ENCODE data around the gene C16orf89.

Gene C16orf89

GRCh38 chr16:5030251-5030870 is 35.4 kb downstream of the C16orf89 start:
- no peak for DNase-seq (ENCODE audit: low read depth in 2 of 2)

GRCh38 chr16:5028950-5029475 is 36.7 kb downstream of the C16orf89 start:
- DNase-seq (ENCODE audit: low read depth in 2 of 2), result no peak

GRCh38 chr16:5027575-5028235 is 38.1 kb downstream of the C16orf89 start:
- DNase-seq (ENCODE audit: low read depth in 2 of 2), result no peak

GRCh38 chr16:5027086-5027485 is 38.7 kb downstream of the C16orf89 start:
- no peak for DNase-seq (ENCODE audit: low read depth in 2 of 2)

GRCh38 chr16:5026664-5027063 is 39.1 kb downstream of the C16orf89 start:
- no peak for DNase-seq (ENCODE audit: low read depth in 2 of 2)

GRCh38 chr16:5025171-5025632 is 40.6 kb downstream of the C16orf89 start:
- no peak for DNase-seq (ENCODE audit: low read depth in 2 of 2)

GRCh38 chr16:5024632-5025031 is 41.1 kb downstream of the C16orf89 start:
- no peak for DNase-seq (ENCODE audit: low read depth in 2 of 2)

- DNase-seq (ENCODE audit: low read depth in 2 of 2), result no peak
Measured at GRCh38 chr16:5022521-5022920, 43.2 kb downstream of the C16orf89 start.

GRCh38 chr16:5020551-5020950 is 45.2 kb downstream of the C16orf89 start:
- DNase-seq (ENCODE audit: low read depth in 2 of 2), result no peak

GRCh38 chr16:5019775-5020174 is 46.0 kb downstream of the C16orf89 start:
- DNase-seq (ENCODE audit: low read depth in 2 of 2), result no peak

GRCh38 chr16:5018793-5019192 is 47.0 kb downstream of the C16orf89 start:
- DNase-seq (ENCODE audit: low read depth in 2 of 2), result no peak

GRCh38 chr16:5017678-5017969 is 48.1 kb downstream of the C16orf89 start:
- DNase-seq (ENCODE audit: low read depth in 2 of 2), result no peak

GRCh38 chr16:5016967-5017677 is 48.6 kb downstream of the C16orf89 start:
- DNase-seq (ENCODE audit: low read depth in 2 of 2), result no peak

GRCh38 chr16:5015887-5016286 is 49.9 kb downstream of the C16orf89 start:
- DNase-seq (ENCODE audit: low read depth in 2 of 2), result no peak

- no peak for DNase-seq (ENCODE audit: low read depth in 2 of 2)
Measured at GRCh38 chr16:5015351-5015750, 50.4 kb downstream of the C16orf89 start.

GRCh38 chr16:5012887-5013286 is 52.9 kb downstream of the C16orf89 start:
- no peak for DNase-seq (ENCODE audit: low read depth in 2 of 2)

- no peak for DNase-seq (ENCODE audit: low read depth in 2 of 2)
Measured at GRCh38 chr16:5011637-5012036, 54.1 kb downstream of the C16orf89 start.

- DNase-seq (ENCODE audit: low read depth in 2 of 2), result no peak
Measured at GRCh38 chr16:5010576-5011329, 55.0 kb downstream of the C16orf89 start.

- DNase-seq (ENCODE audit: low read depth in 2 of 2), result no peak
Measured at GRCh38 chr16:5008311-5008731, 57.4 kb downstream of the C16orf89 start.

GRCh38 chr16:5007256-5007655 is 58.5 kb downstream of the C16orf89 start:
- DNase-seq (ENCODE audit: low read depth in 2 of 2), result no peak

GRCh38 chr16:5006348-5007193 is 59.2 kb downstream of the C16orf89 start:
- DNase-seq (ENCODE audit: low read depth in 2 of 2), result no peak

Measured in activated CD8-positive, alpha-beta memory T cell treated with anti-CD3 and anti-CD28 coated beads for 4 hours (primary cell).